K562 (cell line): ENCODE data around the gene MCCC1. TPM values are rescaled to one million over a fixed set of nuclear protein-coding genes. Genes with fewer than 3 reads are reported as not detected.
A peak's percentile ranks its signal among the peaks of the same experiment; 100 is the strongest.

ENCODE experiments used
- AFF4 ChIP-seq: sonication (generic); formaldehyde crosslinking; IDR thresholded peaks from 2 replicates; pipeline ENCODE4 v1.8.0; 2023; ENCODE audit warnings: mild to moderate bottlenecking, missing genetic modification reagents
- CBX1 ChIP-seq: sonication (generic); IDR thresholded peaks from 2 replicates; pipeline ENCODE4 v1.6.1; 2016; ENCODE audit warnings: antibody characterized with exemption, low read depth, mild to moderate bottlenecking
- JUN ChIP-seq, 2 experiments: sonication (generic) in 1 of 2; formaldehyde crosslinking in 1 of 2; IDR thresholded peaks; 2 replicates each; pipeline versions ENCODE4 v1.6.1 to v1.8.0; 2012 to 2022; ENCODE audit warnings: borderline replicate concordance in 2 of 2, mild to moderate bottlenecking in 2 of 2, improper control_type of control experiment in 1 of 2, low read depth in 1 of 2, low read length in 1 of 2, missing genetic modification reagents in 1 of 2
- MNT ChIP-seq, 2 experiments: fragments of 450-650 bp; conservative IDR thresholded peaks; 2 replicates each; pipeline ENCODE4 v1.6.1; 2017; ENCODE audit warnings: mild to moderate bottlenecking in 2 of 2, moderate library complexity in 2 of 2
- MTA3 ChIP-seq: fragments of 450-650 bp; formaldehyde crosslinking; IDR thresholded peaks from 2 replicates; pipeline ENCODE4 v1.6.1; 2017; ENCODE audit warnings: mild to moderate bottlenecking, borderline replicate concordance
- MYC ChIP-seq, 2 experiments: fragments of 250-450 bp in 1 of 2; sonication (Bioruptor Pico) in 1 of 2; IDR thresholded peaks; 2 replicates each; pipeline versions ENCODE4 v1.5.1 to v1.6.1; 2012 to 2021; ENCODE audit warnings: low read depth in 2 of 2, borderline replicate concordance in 1 of 2, improper control_type of control experiment in 1 of 2, low read length in 1 of 2, mild to moderate bottlenecking in 1 of 2, moderate library complexity in 1 of 2
- RAD21 ChIP-seq, 2 experiments: fragments of 250-450 bp in 1 of 2; fragments of 450-650 bp in 1 of 2; sonication (Bioruptor Pico) in 1 of 2; formaldehyde crosslinking in 1 of 2; IDR thresholded peaks in 1 of 2; conservative IDR thresholded peaks in 1 of 2; 2 replicates each; pipeline versions ENCODE4 v1.4.0 to v1.8.0; 2020 to 2022; ENCODE audit warnings: mild to moderate bottlenecking in 2 of 2, moderate library complexity in 1 of 2
- RUNX1 ChIP-seq: sonication (generic); IDR thresholded peaks from 2 replicates; pipeline ENCODE4 v1.6.1; 2016; ENCODE audit warnings: antibody characterized with exemption, low read depth
- SP2 ChIP-seq: IDR thresholded peaks from 2 replicates; pipeline ENCODE4 v1.6.1; 2011; ENCODE audit warnings: mild to moderate bottlenecking, low read depth, low read length, moderate library complexity; ENCODE audit not compliant: poor library complexity, severe bottlenecking; ENCODE audit errors: extremely low read depth
- TARDBP ChIP-seq: fragments of 450-650 bp; IDR thresholded peaks from 2 replicates; pipeline ENCODE4 v1.6.1; 2016
- XRCC5 ChIP-seq: fragments of 200-400 bp; formaldehyde crosslinking; IDR thresholded peaks from 2 replicates; pipeline ENCODE4 v1.6.1; 2017; ENCODE audit warnings: low read depth, mild to moderate bottlenecking, low read length
- ZBTB2 ChIP-seq: fragments of 450-650 bp; IDR thresholded peaks from 2 replicates; pipeline ENCODE4 v1.6.1; 2016; ENCODE audit warnings: antibody characterized with exemption
- ZBTB26 ChIP-seq: fragments of 450-650 bp; formaldehyde crosslinking; IDR thresholded peaks from 2 replicates; pipeline ENCODE4 v1.4.0; 2022; ENCODE audit warnings: missing genetic modification characterization
- ZFP91 ChIP-seq: sonication (generic); formaldehyde crosslinking; IDR thresholded peaks from 2 replicates; pipeline ENCODE4 v1.8.0; 2022; ENCODE audit warnings: mild to moderate bottlenecking, missing genetic modification reagents
- polyA plus RNA-seq, 8 experiments: library from polyadenylated mRNA; depleted of rRNA in 4 of 8; stranded (reverse) in 5 of 8; unstranded in 3 of 8; fragments of >200 nt; fragmentation: Nextera tagmentation in 2 of 8; fragmentation: Illumina TruSeq in 1 of 8; extraction: Ambion mirVana in 2 of 8; extraction: Trizol in 1 of 8; gene quantifications; 2 replicates each; pipeline versions ENCODE4 v1.2.1 to v1.2.3, GENCODE V29; 2011 to 2014; ENCODE audit warnings: inconsistent platforms in 1 of 8, missing spikeins in 1 of 8
- total RNA-seq, 7 experiments: library from RNA; depleted of rRNA in 6 of 7; stranded (reverse); fragments of >200 nt in 6 of 7; fragmentation: Illumina TruSeq in 2 of 7; extraction: Trizol in 2 of 7; gene quantifications; 2 replicates each; pipeline versions ENCODE4 v1.2.1 to v1.2.3, GENCODE V29; 2011 to 2021; ENCODE audit warnings: low replicate concordance in 1 of 7

Gene MCCC1
- total and polyA plus RNA-seq, 9 of the 15 experiments (the other 6 are each of a cell fraction or from before 2014, with no cell fraction given): 13.7 to 26.9 (median 23.0) TPM

GRCh38 chr3:183099026-183099837 lies at the start of gene MCCC1 (continued):
- TF ChIP-seq MNT (conservative IDR thresholded peaks at IDR 0.05): peak; percentile 99 to 100
- TF ChIP-seq TARDBP: no peak
- TF ChIP-seq MTA3: peak; percentile 99
- TF ChIP-seq CBX1: peak; percentile 91
- no peak for TF ChIP-seq ZBTB26
- TF ChIP-seq MYC (IDR thresholded peaks at IDR 0.05; ENCODE audit: low read depth, low read length): peak; percentile 81; the same call in 1 of the 2 replicates
- 0 out of 2 replicates have a peak, but pooled peaks have one; percentile 25 for TF ChIP-seq MYC (CRISPR knock-in tag; IDR thresholded peaks at IDR 0.05; ENCODE audit: borderline replicate concordance, low read depth)
- peak; percentile 72; the same call in 1 of the 2 replicates for TF ChIP-seq XRCC5
- TF ChIP-seq RAD21 (CRISPR knock-in tag; conservative IDR thresholded peaks at IDR 0.05 in 1 of 2, IDR thresholded peaks at IDR 0.05 in 1 of 2): 0 out of 4 replicates have a peak, but pooled peaks of 1 of the 2 experiments have one; percentile 4
- peak; percentile 58; the same call in 1 of the 2 replicates for TF ChIP-seq JUN (IDR thresholded peaks at IDR 0.05; ENCODE audit: borderline replicate concordance, low read depth, low read length)
- no peak for TF ChIP-seq JUN (CRISPR knock-in tag; IDR thresholded peaks at IDR 0.05; ENCODE audit: borderline replicate concordance)
- TF ChIP-seq ZBTB2: 0 out of 2 replicates have a peak, but pooled peaks have one; percentile 40
- peak; percentile 21; the same call in 1 of the 2 replicates for TF ChIP-seq ZFP91 (CRISPR knock-in tag)
- no peak for TF ChIP-seq RUNX1
- no peak for TF ChIP-seq SP2
- TF ChIP-seq AFF4 (CRISPR knock-in tag): peak; percentile 58; the same call in 1 of the 2 replicates
